Measurements from ENCODE around the gene NIT2.
"Not testable (repeated sequence)": the region's sequence is repeated elsewhere in the genome, so short reads cannot be mapped to it uniquely, and the experiment has no call there.

NIT2 gene, protein sequence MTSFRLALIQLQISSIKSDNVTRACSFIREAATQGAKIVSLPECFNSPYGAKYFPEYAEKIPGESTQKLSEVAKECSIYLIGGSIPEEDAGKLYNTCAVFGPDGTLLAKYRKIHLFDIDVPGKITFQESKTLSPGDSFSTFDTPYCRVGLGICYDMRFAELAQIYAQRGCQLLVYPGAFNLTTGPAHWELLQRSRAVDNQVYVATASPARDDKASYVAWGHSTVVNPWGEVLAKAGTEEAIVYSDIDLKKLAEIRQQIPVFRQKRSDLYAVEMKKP

DNA sequence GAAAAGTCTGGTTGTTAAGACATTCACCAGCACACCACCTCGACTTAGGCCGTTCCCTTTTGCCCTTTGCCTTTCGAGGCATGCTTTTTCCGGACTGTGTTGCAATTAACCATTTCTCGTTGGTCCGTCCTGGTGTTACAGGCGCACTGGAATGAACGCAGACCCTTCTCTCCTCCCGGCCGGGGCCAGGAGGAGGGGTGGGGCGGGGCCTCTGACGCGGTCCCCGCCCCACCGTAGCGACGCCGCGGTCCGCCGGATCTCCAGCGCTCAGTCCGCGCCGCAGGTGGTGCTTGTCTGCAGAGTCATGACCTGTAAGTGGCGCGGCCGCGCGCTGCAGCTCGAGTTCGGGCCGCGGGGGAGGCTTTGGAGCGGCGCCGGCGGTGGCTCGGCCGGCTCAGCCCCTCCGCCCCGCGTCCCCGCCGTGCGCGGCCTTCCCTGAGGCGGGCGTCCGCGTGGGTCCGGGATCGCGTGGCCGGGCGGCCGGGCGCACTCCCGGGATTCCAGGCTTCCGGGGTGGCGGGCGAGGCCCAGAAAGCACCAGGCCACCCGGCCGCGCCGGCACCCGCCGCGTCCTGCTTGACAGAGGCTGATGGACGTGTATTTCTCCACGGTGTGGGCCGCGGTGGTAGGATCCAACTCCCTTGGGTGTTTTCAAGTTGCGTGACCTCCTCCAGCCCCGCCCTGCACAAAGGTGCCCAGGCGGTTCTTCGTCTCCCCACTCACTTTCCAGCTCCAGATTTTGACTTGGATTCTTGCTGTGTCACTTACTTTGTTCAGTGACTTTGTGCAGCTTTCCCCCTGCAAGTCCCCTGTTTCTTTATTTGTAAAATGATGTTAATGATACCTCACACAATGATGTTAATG is at the start of gene NIT2:
Gene NIT2, plus strand, starts transcription at position 270 of the 864 bp plus-strand sequence. Its CDS starts 35 bp downstream, at position 305.
- peak; percentile 69 to 78 for DNase-seq

DNA sequence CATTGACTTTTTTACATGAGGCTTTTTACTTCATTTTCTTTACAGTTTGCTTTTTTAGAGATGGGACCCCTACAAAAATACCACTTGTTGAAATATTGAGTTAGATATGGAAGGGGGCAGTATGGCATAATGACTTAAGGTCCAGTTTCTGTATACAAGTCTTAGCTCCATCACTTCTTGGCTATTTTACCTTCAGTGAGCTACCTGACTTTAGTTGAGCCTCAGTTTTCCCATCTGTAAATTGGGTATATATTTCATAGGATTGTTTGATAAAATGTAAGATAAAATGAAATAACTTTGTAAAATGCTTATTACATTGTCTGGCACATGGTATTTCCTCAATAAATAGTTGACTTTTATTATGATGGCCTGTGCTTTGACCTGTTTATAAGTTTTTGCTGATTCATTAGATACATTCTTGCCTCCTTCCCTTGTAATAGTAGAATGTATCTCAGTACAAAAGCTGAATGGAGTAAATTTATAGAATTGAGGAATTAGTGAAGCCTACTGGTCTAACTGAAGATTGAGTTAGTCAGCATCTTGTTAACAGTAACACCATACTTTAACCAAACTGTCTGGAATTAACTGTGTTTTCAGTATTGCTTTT is 46.2 kb upstream of the NIT2 start:
- no peak for DNase-seq

DNA sequence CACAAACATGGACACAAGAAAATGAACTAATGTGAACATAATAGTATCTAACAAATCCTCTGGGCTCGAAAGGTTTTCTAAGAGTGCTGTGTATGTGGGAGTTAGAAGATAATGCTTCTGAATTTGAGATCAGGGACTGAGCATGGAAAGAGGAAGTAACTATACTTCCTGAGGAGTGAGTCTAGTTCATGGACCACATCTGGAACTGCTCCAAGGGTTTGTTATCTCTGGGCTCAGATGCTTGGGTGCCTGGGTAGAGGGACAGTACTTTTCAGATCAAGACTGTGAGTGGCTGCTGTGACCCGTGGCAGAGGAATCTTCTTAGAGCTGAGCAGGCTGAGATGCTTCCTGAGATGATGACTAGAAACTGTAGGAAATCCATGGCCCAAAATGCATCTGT is 45.2 kb upstream of the NIT2 start:
- no peak for DNase-seq

DNA sequence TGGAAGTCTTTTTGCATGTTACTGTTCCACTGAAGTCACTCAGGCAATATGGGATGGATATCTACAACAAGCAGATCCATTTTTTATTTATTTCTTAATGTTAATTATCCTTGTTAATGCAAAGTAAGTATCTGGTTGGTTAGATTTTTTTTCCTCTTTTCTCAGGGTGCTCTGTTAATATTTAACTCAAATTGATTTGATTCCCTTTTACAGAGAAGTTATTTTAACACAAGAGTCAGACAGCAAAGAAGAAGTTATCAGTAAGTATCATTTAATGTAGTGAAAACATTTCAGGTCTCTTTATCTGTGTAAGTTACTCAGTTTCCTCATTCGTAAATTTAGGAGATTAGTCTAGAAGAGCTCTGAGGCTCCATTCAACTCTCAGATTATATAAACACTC is 39.5 kb upstream of the NIT2 start:
- DNase-seq = no peak

DNA sequence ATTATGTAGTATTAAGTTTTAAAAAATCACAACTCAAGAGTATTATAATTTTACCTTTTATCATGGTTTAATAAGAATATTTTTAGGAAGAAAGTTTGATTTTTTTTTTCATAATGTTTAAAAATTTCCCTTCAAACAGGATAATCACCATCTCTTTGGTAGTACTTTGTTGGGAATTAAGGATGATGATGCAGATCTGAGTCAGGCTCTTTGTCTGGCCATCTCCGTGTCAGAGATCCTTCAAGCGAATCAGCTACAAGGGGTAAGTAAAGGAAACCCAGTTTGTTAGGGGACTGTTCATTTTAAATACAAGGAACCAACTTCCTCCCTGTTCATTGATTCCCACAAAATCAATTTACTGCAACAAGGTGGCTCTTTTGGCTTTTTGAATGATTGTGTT is 36.8 kb upstream of the NIT2 start:
- no peak for DNase-seq

DNA sequence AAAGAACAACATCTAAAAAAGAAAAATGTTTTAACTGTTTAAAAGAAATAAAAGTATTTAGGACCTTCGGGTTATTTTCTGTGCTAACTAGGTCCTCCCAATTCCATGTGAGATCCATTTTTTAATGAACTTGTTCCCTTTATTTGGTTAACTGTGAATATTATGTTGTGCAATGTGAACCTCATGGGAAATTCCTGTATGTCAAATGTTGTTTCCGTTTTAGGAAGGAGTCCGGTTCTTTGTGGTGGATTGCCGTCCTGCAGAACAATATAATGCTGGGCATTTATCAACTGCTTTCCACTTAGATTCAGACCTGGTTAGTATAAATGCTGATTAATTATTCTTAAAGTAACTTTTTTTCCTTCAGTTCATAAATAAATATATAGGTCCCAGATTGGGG is 35.5 kb upstream of the NIT2 start:
- DNase-seq = no peak

DNA sequence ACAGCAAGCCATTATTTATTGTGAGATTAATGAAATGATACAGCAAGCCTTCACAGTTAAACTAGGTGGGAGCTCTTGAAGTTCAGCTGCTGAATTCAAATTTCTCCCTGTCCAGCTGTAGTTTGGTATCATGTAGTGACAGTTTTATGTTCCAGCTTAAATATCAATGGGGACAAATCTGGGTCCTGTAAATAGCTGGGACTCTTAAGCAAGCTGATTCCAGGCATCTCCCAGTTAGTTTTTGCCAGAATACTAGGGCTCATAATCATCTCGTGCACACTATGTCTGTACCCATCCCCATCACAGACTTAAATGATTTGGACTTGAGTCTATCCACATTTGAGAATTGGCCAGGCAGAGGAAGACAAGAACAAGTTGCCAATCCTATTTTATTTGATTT is 27.9 kb upstream of the NIT2 start:
- DNase-seq = no peak

DNA sequence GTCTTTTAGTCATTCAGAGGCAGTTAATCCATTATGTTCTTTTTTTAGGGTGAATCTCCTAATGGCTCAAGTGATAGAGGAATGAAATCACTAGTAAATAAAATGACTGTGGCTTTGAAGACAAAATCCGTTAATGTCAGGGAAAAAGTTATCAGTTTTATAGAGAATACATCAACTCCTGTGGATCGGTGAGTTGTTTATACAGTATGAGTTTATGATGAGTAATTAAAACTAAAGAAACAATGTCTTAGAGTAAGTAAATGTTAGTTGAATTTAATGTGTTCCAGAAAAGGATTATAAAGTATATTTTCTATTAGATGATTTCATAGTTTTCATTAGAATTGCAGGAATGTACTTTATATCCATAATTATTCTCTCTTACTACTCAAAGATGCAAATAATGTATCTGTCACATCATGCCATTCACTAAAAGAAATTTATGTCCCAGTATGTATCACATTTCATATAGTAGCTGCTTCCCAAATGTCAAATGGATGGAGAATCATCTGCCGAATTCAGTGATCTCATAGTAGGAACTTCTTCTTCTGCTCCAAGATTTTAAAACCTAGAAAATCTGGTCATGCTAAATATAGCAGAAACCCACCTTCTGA is 24.1 kb upstream of the NIT2 start:
- no peak for DNase-seq

DNA sequence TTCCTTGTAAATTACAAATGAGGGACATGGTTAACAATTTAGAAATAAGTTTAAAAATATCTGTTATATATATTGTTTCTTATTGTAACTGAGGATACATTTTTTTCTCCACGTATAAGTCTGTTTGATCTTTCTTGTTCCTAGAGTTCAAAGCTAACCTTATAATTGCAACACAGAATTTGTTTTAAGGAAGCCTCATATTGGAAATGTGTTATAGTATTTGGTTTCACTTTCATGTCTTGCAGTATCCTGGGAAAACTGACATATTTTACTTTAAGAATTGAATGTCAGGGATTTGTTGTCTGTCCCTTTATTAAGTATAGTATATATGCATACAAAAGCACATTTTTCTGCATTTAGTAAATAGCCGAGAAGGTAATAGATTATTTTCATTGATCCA is 23.5 kb upstream of the NIT2 start:
- DNase-seq = no peak

DNA sequence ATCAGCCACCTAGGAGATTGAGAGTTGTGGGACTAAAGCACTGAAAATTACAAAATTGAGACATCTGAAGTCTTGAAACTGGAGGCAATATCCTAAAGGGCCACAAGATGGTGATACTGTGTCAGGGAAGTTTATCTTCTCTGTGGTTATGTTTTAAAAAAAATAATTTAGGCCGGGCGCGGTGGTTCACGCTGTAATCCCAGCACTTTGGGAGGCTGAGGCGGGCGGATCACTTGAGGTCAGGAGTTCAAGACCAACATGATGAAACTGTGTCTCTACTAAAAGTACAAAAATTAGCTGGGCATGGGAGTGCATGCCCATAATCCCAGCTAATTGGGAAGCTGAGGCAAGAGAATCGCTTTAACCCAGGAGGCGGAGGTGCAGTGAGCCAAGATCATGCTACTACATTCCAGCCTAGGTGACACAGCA is 17.9 kb upstream of the NIT2 start:
- DNase-seq = peak; percentile 16 to 27

DNA sequence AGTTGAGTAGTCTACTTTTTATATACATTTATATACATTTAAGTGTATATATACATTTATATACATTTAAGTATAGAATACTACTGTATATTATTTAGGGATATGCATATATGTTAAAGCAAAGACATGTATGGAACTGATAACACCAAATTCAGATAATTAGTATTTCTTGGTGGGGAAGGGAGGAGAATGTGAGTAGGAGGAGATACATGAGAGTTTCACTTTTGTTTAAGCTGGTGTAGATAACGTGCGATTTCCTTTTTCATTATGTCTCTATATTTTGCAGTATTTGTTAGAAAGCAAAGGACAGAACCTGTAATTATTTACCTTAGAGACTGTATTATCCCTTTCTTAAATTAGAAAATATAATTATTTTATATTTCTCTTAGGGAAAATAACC is 16.6 kb upstream of the NIT2 start:
- no peak for DNase-seq

DNA sequence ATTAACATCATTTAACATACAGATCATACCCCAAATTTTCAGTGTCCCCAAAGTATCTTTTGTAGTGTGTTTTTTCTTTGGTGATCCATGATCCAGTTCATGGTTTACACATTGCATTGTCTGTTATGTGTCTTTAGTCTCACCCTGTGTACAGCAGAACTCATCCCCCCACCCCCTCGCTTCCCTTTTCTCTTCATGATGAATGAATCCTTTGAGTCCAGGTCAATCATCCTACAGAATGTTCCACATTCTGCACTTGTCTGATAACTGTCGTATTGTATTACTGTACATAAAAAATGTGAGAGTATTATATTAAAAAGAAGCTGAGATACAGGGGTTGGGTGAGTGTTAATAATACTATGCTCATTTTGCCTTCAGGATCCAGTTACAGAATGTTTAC is 14.6 kb upstream of the NIT2 start:
- no peak for DNase-seq

DNA sequence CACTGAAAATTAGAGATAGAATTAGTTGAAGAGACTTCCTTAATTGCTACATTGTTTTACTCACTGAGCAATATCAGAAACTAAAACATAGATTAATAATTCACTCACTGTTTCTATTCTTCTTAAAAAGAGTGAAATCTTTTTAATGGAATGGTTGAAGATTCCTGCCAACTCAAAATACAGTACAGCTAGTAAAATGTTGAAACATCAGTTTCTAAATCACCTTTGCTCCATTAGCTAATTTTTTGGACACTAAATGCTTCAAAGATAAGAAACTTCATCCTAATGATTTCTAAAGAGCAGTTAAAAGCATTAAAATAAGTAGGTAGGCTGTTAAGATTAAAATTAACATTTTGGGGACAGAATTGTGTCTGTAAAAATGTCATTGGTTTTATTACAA is 10.5 kb upstream of the NIT2 start:
- no peak for DNase-seq

DNA sequence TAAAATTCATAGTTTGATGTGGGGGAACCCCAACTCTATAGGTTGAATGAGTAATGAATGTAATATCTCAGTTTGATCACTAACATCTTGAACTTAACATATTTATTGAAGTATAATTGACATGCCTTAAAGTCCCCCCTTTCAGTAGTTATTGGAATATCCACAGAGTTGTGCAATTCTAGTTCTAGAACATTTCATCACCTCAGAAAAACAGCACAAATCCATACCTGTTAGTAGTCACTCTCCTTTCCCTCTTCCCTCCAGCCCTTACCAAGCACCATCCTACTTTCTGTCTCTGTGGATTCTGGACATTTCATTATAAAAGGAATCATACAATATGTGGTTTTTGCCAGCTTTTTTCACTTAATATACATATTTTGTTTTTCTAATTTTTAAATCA is 8.7 kb upstream of the NIT2 start:
- DNase-seq = no peak

DNA sequence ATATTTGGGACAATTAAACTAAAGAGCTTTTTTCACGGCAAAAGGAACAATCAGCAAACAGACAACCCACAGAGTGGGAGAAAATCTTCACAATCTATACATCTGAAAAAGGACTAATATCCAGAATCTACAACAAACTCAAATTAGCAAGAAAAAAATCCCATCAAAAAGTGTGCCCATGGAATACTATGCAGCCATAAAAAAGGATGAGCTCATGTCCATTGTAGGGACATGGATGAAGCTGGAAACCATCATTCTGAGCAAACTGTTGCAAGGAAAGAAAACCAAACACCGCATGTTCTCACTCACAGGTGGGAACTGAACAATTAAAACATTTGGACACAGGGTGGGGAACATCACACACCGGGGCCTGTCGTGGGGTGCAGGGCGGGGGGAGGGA is 7.2 kb upstream of the NIT2 start:
- DNase-seq = not testable (repeated sequence)

DNA sequence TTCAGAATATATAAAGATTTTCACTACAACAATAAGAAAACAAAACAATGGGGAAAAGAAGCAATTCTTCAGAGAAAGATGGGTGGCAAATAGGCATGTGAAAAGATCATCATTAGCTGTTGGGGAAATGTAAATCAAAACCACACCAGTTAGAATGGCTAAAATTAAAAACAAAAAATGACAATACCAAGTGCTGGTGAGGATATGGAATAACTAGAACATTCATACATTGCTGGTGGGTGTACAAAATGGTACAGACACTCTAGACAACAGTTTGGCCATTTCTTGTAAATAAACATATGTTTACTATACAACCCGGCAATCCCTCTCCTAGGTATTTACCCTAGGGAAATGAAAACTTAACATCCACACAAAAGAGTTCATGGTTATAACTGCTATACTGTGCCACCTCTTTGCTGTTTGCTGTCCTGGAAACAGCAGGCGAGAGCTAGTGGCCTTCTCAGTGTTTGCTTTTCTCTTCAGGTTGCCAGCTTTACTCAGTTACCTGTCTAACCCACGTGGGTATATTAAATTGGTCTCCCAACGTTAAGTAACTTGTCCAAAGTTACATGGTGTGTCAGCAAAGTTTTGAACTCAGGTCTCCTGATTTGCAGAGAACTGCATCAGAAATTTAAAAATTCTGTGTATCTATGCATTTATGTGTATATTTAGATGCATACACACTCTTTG is 4.6 kb upstream of the NIT2 start:
- DNase-seq = no peak

DNA sequence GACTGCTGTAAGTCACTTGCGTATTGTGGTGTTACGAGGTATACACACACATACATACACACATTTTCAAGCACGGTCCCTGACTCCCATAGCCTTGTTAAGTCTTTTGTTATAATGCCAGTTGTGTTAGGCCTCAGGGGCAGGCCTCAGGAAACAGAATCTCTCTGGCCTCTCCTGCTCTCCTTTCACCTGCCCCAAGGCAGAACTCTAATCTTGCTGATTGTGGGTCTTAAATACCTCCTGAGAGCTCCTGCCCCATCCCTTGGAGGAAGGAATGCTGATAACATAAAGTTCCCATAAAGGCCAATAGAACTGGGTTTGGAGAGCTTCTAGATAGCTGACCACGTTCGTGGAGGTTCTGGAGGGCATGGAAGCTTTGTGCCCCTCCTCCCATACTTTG is 3.9 kb upstream of the NIT2 start:
- DNase-seq = no peak

DNA sequence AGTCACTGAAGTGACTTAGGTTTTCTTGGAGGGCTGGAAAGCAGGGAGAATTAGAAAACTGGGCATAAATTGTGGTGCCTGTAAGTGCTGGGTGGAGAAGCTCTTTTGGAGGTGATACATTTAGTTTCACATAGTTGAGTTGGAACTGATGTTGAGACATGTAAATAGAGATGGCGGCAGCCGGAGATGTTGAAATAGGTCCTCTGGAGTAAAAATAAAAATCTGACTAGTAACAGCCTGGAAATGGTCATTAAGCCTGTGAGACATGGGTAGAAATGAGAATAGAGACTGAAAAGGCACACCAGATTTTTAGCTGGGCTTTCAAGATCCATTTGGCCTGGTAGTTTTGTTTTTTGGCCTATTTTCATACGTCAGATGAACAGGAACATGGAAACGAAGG is 2.9 kb upstream of the NIT2 start:
- DNase-seq = no peak

DNA sequence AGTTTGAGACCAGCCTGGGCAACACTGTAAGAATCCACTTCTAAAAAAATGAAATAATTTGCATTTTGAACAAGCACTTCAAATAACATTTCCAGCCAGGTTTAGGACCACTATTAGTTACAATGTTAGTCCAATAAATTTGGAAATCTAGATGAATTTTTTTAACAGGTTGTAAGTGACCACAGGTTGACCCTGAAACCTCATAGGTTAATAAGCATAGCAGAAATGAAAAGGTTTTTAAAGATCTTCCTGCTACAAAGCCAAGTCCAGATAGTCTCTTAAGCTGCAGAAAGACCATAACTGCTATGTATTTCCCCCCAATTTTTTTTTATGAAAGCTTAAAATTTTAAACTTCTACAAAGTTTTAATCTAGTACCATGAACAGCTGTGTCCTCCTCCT is 1.5 kb upstream of the NIT2 start:
- no peak for DNase-seq

DNA sequence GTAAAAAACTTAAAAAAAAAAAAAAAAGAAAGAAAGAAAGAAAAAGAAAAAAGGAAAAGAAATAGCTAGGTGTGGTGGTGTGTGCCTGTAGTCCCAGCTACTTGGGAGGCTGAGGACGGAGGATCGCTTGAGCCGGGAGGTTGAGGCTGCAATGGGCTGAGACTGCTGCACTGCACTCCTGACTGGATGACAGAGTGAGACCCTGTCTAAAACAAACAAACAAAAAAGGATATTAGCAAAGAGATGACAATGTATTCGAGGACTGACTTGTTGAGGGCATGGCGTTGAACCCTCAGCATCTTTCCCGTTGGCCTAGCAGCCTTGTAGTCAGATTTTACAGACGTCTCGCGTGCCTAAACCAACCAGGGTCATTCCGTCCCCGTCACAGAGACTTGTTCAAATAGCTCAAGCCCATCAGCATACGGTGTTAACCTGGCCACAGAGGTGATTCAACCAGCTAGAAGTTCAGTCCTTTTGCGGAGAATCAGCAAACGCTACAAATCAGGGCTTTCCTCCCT is 528 bp upstream of the NIT2 start:
- DNase-seq = no peak

DNA sequence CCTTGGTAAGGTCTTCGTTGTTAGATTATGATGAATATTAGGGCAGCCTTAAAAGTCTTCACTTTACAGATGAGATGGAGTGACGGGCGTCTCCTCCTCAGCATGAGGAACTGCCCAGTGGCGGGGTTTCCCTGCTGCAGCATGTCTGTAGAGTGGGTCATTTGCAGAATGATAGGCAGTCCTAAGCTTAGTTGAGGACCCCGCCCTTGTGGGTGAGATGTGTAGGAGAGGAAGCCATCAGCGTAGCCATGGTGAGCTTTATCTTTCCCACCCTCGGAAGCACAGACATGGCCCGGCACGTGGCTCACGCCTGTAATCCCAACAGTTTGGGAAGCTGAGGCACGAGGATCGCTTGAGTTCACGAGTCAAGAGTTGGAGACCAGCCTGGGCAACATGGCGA is 877 bp downstream of the NIT2 start:
- no peak for DNase-seq

DNA sequence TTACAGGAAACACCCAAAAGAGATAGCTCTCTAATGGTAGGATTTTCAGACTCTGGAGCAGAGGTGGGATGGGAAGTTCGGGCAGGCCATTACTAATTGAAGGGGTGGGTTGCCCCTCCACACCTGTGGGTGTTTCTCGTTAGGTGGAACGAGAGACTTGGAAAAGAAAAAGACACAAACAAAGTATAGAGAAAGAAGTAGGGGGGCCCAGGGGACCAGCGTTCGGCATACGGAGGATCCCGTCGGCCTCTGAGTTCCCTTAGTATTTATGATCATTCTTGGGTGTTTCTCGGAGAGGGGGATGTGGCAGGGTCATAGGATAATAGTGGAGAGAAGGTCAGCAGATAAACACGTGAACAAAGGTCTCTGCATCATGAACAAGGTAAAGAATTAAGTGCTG is 1.7 kb downstream of the NIT2 start:
- not testable (repeated sequence) for DNase-seq

DNA sequence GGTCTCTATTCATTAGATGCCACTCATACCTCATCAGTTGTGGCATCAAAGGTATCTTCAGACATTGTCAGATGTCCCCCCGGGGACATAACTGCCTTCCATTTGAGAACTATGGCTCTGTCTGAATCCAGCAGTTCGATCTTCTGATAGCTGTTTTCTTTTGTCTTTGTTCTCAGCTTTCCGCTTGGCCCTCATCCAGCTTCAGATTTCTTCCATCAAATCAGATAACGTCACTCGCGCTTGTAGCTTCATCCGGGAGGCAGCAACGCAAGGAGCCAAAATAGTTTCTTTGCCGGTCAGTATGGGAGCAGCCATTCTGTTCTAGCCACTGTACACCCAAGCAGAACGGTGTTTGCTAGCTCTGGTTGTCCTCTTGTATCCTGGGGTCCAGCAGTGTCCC is 4.4 kb downstream of the NIT2 start:
- DNase-seq = no peak

Measured in activated CD4-positive, alpha-beta T cell treated with anti-CD3 and anti-CD28 coated beads for 4 hours (primary cell).